Heart right ventricle (tissue), 16 donors: Measurements from ENCODE around the gene MAPT. TPM values are rescaled to one million over a fixed set of nuclear protein-coding genes. Genes with fewer than 3 reads are reported as not detected.
"Not testable (repeated sequence)": the region's sequence is repeated elsewhere in the genome, so short reads cannot be mapped to it uniquely, and the experiment has no call there.

Experiments used
- ATAC-seq, 8 donors: fragments of 200-7000 bp; cut with Tn5 transposase; one replicate each; pipeline ENCODE4 v1.9.1; 2020; ENCODE audit warnings: mild to moderate bottlenecking in 8 of 8, moderate library complexity in 8 of 8, moderate number of reproducible peaks in 1 of 8
- DNase-seq, 2 donors: peaks; one replicate each; pipeline ENCODE4 v3.0.0-alpha.2; 2020
- H3K27ac ChIP-seq, 10 donors: fragments of 200-600 bp; sonication (generic) in 2 of 10; one replicate each; pipeline versions ENCODE4 v1.5.0 to v1.8.0; 2020 to 2022; ENCODE audit warnings: mild to moderate bottlenecking in 3 of 10
- H3K27me3 ChIP-seq, 7 donors: fragments of 200-600 bp; one replicate each; pipeline ENCODE4 v1.8.0; 2021 to 2022; ENCODE audit warnings: mild to moderate bottlenecking in 2 of 7
- H3K36me3 ChIP-seq, 9 donors: fragments of 200-600 bp; sonication (generic) in 1 of 9; one replicate each; pipeline versions ENCODE4 v1.5.0 to v1.8.0; 2020 to 2022; ENCODE audit warnings: mild to moderate bottlenecking in 2 of 9
- H3K4me1 ChIP-seq, 9 donors: fragments of 200-600 bp; sonication (generic) in 1 of 9; one replicate each; pipeline versions ENCODE4 v1.5.0 to v1.8.0; 2020 to 2022; ENCODE audit warnings: mild to moderate bottlenecking in 4 of 9
- H3K4me3 ChIP-seq, 10 donors: fragments of 200-600 bp; sonication (generic) in 2 of 10; one replicate each; pipeline versions ENCODE4 v1.5.0 to v1.8.0; 2020 to 2022; ENCODE audit warnings: mild to moderate bottlenecking in 7 of 10, moderate library complexity in 2 of 10
- H3K9me3 ChIP-seq, 11 donors: fragments of 200-600 bp in 10 of 11; sonication (generic) in 2 of 11; one replicate each; pipeline versions ENCODE4 v1.5.0 to v1.8.0; 2013 to 2022; ENCODE audit warnings: mild to moderate bottlenecking in 2 of 11, control low read depth in 1 of 11, moderate library complexity in 1 of 11
- WGBS, 2 donors: extraction: QIAGEN DNeasy Blood & Tissue Kit; methylation state at CpG; one replicate each; pipeline ENCODE4 v1.1.7; 2013; ENCODE audit warnings: inconsistent platforms in 1 of 2; 5-methylcytosine and 5-hydroxymethylcytosine counted together
- intact Hi-C, 10 donors: fragments of 100-400 bp; cut with DNase I; formaldehyde crosslinking; loops; one replicate each; pipeline versions ENCODE4 v1.11.1 to v1.14.2; 2022
- polyA plus RNA-seq, 2 donors: library from polyadenylated mRNA; stranded (reverse); fragments of 200-250 nt; gene quantifications; one replicate each; pipeline ENCODE4 v1.2.3, GENCODE V29; 2013
- total RNA-seq, 10 donors: library from RNA; stranded (reverse); fragmentation: NEBNext Ultra II Directional in 3 of 10; extraction: Animal tissue kit (Norgen Biotek cat#: 25700) in 3 of 10; gene quantifications; one replicate each; pipeline versions ENCODE4 v1.2.1 to v1.2.4, GENCODE V29; 2021 to 2023
- TF ChIP-seq, protein P1 (sequence below), 9 donors: fragments of 200-600 bp; sonication (generic) in 2 of 9; IDR thresholded peaks; one replicate each; pipeline versions ENCODE4 v1.5.0 to v1.8.0; 2021 to 2022; ENCODE audit warnings: antibody characterized with exemption in 9 of 9, mild to moderate bottlenecking in 5 of 9, moderate library complexity in 1 of 9
- donor health status: Arrhythmogenic right ventricular cardiomyopathy.
- donor health status: ischemic (EF 13 %, LVEDD 7.1; RV severe dilation, severe dysfunction).
- donor health status: healthy with polysubstance abuse.
- donor health status: DM: no; HTN: yes; CAD: no.
- donor health status: DM: no; HTN: no; CAD: no.
- donor health status: ischemic (EF 25% LVEDD 6.9; RV normal size, moderate dysfunction).
- donor health status: ischemic (EF 25% LVEDD 5.7; RV mildly dilated, moderate dysfunction).
- donor health status: healthy.
- donor health status: DM: yes; HTN: yes; CAD: no.
- donor health status: Ischemic cardiomyopathy.
- donor health status: ischemic (EF 35%, LVEDD 5.7; RV mildly dilated, moderate dysfunction).
- donor health status: nonischemic (EF 11% LVEDD 7.7; RV severe dilation, severe dysfunction).
- donor health status: DM: yes; HTN: yes; CAD: no.
- donor health status: PGD.
- donor health status: ischemic (EF 29% LVEDD 5.4; RV normal size, mild dysfunction).
- donor health status: nonischemic (EF 23%, LVEDD 6.1; RV moderate dilation, normal function).

MAPT gene
- total and polyA plus RNA-seq, 12 donors, result 0.90 to 63.3 (median 32.5) TPM

DNA sequence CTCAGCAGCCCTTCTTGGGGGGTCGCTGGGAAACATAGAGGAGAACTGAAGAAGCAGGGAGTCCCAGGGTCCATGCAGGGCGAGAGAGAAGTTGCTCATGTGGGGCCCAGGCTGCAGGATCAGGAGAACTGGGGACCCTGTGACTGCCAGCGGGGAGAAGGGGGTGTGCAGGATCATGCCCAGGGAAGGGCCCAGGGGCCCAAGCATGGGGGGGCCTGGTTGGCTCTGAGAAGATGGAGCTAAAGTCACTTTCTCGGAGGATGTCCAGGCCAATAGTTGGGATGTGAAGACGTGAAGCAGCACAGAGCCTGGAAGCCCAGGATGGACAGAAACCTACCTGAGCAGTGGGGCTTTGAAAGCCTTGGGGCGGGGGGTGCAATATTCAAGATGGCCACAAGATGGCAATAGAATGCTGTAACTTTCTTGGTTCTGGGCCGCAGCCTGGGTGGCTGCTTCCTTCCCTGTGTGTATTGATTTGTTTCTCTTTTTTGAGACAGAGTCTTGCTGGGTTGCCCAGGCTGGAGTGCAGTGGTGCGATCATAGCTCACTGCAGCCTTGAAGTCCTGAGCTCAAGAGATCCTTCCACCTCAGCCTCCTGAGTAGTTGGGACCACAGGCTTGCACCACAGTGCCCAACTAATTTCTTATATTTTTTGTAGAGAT lies 108.1 kb downstream of the MAPT start:
- Histone ChIP-seq H3K4me1 (peaks cover 0 to 13% (median 0%) of the 10 kb centered on the region in 9 donors), H3K36me3 (no peaks in the 10 kb centered on the region), H3K4me3 (no peak overlapping the region), H3K27ac (no peak overlapping the region), H3K9me3 (no peaks in the 10 kb centered on the region), H3K27me3 (no peaks in the 10 kb centered on the region)
- WGBS, 2 donors, result 22 to 24% methylated on average over 8 of the region's 8 CpGs
- TF ChIP-seq, protein P1, sequence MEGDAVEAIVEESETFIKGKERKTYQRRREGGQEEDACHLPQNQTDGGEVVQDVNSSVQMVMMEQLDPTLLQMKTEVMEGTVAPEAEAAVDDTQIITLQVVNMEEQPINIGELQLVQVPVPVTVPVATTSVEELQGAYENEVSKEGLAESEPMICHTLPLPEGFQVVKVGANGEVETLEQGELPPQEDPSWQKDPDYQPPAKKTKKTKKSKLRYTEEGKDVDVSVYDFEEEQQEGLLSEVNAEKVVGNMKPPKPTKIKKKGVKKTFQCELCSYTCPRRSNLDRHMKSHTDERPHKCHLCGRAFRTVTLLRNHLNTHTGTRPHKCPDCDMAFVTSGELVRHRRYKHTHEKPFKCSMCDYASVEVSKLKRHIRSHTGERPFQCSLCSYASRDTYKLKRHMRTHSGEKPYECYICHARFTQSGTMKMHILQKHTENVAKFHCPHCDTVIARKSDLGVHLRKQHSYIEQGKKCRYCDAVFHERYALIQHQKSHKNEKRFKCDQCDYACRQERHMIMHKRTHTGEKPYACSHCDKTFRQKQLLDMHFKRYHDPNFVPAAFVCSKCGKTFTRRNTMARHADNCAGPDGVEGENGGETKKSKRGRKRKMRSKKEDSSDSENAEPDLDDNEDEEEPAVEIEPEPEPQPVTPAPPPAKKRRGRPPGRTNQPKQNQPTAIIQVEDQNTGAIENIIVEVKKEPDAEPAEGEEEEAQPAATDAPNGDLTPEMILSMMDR (IDR thresholded peaks at IDR 0.05), result peak; percentile 88 to 96 (median 94)
- ATAC-seq (peak; percentile 63 to 90 (median 83)), DNase-seq (peak; percentile 33 to 61)
- intact Hi-C loops, result loop anchor here in 9 of 10 donors (1.0 to 10.0 kb wide), 8 partner anchors 40 to 282 kb away; partner anchors contain the start of gene KANSL1 (in 1 of the 9)

DNA sequence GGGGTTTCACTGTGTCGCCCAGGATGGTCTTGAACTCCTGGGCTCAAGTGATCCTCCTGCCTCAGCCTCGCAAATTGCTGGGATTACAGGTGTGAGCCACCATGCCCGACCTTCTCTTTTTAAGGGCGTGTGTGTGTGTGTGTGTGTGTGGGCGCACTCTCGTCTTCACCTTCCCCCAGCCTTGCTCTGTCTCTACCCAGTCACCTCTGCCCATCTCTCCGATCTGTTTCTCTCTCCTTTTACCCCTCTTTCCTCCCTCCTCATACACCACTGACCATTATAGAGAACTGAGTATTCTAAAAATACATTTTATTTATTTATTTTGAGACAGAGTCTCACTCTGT lies 108.6 kb downstream of the MAPT start:
- no peak overlapping the region for H3K4me3 ChIP-seq
- no peaks in the 10 kb centered on the region for H3K36me3 ChIP-seq
- peaks cover 0 to 15% (median 0%) of the 10 kb centered on the region in 9 donors for H3K4me1 ChIP-seq
- H3K27me3 ChIP-seq, result no peaks in the 10 kb centered on the region
- 66 to 67% methylated on average over 7 of the region's 7 CpGs for WGBS, 2 donors
- ATAC-seq (peak in 3 of 8 donors; percentile 15 to 34 (median 18)), DNase-seq (no peak)
- H3K9me3 ChIP-seq, result no peaks in the 10 kb centered on the region
- intact Hi-C loops, result loop anchor here in 9 of 10 donors (1.0 to 10.0 kb wide), 9 partner anchors 30 to 282 kb away; partner anchors contain the start of gene KANSL1 (in 1 of the 9)
- no peak overlapping the region for H3K27ac ChIP-seq
- TF ChIP-seq, protein P1 (IDR thresholded peaks at IDR 0.05), result no peak

DNA sequence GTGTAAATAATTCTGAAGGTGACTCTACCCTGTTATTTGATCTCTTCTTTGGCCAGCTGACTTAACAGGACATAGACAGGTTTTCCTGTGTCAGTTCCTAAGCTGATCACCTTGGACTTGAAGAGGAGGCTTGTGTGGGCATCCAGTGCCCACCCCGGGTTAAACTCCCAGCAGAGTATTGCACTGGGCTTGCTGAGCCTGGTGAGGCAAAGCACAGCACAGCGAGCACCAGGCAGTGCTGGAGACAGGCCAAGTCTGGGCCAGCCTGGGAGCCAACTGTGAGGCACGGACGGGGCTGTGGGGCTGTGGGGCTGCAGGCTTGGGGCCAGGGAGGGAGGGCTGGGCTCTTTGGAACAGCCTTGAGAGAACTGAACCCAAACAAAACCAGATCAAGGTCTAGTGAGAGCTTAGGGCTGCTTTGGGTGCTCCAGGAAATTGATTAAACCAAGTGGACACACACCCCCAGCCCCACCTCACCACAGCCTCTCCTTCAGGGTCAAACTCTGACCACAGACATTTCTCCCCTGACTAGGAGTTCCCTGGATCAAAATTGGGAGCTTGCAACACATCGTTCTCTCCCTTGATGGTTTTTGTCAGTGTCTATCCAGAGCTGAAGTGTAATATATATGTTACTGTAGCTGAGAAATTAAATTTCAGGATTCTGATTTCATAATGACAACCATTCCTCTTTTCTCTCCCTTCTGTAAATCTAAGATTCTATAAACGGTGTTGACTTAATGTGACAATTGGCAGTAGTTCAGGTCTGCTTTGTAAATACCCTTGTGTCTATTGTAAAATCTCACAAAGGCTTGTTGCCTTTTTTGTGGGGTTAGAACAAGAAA lies 109.8 kb downstream of the MAPT start:
- Histone ChIP-seq H3K4me3 (no peak overlapping the region), H3K27ac (no peak overlapping the region), H3K4me1 (peaks cover 0 to 15% (median 0%) of the 10 kb centered on the region in 9 donors), H3K27me3 (no peaks in the 10 kb centered on the region), H3K36me3 (no peaks in the 10 kb centered on the region), H3K9me3 (no peaks in the 10 kb centered on the region)
- DNase-seq, result peak; percentile 23 to 56
- intact Hi-C loops, result loop anchor here in 9 of 10 donors (1.0 to 10.0 kb wide), 7 partner anchors 29 to 281 kb away; partner anchors contain the start of gene KANSL1 (in 1 of the 9)
- TF ChIP-seq, protein P1 (IDR thresholded peaks at IDR 0.05), result no peak
- WGBS, 2 donors, result 37 to 40% methylated on average over 6 of the region's 6 CpGs
- peak in 7 of 8 donors; percentile 50 to 81 (median 74) for ATAC-seq

DNA sequence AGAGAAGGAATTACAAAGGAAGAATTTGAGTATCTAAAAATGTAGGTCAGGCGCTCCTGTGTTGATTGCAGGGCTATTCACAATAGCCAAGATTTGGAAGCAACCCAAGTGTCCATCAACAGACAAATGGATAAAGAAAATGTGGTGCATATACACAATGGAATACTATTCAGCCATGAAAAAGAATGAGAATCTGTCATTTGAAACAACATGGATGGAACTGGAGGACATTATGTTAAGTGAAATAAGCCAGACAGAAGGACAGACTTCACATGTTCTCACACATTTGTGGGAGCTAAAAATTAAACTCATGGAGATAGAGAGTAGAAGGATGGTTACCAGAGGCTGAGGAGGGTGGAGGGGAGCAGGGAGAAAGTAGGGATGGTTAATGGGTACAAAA lies 111.7 kb downstream of the MAPT start:
- H3K36me3 ChIP-seq, H3K9me3 ChIP-seq, DNase-seq, ATAC-seq, H3K27ac ChIP-seq, H3K4me3 ChIP-seq, H3K27me3 ChIP-seq: not testable (repeated sequence)
- intact Hi-C loops, result loop anchor here in 2 of 10 donors (5.0 to 10.0 kb wide), 2 partner anchors 279 to 741 kb away; no protein-coding TSS in a partner anchor
- peaks cover 0 to 15% (median 0%) of the 10 kb centered on the region in 9 donors for H3K4me1 ChIP-seq
- WGBS, 2 donors, result 96 to 97% methylated on average over 1 of the region's 1 CpG
